Measurements from ENCODE around the gene PLAC8L1. TPM values are rescaled to one million over a fixed set of nuclear protein-coding genes. Genes with fewer than 3 reads are reported as not detected.

The PLAC8L1 gene
- total and polyA plus RNA-seq, 2 of the 13 experiments (the other 11 are each of a cell fraction or from before 2014, with no cell fraction given), result 0.44 TPM; not detected in 1

GRCh38 chr5:146048994-146049703 lies 56.2 kb downstream of the PLAC8L1 start (continued):
- TF ChIP-seq CEBPG (CRISPR knock-in tag; IDR thresholded peaks at IDR 0.05) (peak; percentile 13; the same call in 1 of the 2 replicates), ZNF232 (CRISPR knock-in tag; IDR thresholded peaks at IDR 0.05; ENCODE audit: borderline replicate concordance) (no peak), ZHX2 (IDR thresholded peaks at IDR 0.05; ENCODE audit: low read depth) (no peak), ZHX2 (CRISPR knock-in tag; IDR thresholded peaks at IDR 0.05; ENCODE audit: borderline replicate concordance) (no peak), SRSF1 (optimal IDR thresholded peaks at IDR 0.05; ENCODE audit: low read depth, low read length) (no peak), HHEX (CRISPR knock-in tag; IDR thresholded peaks at IDR 0.05) (no peak), MYPOP (CRISPR knock-in tag; IDR thresholded peaks at IDR 0.05) (0 out of 2 replicates have a peak, but pooled peaks have one; percentile 36), MYNN (CRISPR knock-in tag; IDR thresholded peaks at IDR 0.05; ENCODE audit: low read depth) (no peak), ATF4 (CRISPR knock-in tag; IDR thresholded peaks at IDR 0.05) (no peak), CHD4 (IDR thresholded peaks at IDR 0.05; ENCODE audit: borderline replicate concordance, low read length) (no peak), ZNF558 (CRISPR knock-in tag; IDR thresholded peaks at IDR 0.05; ENCODE audit: borderline replicate concordance) (no peak), ZXDC (CRISPR knock-in tag; IDR thresholded peaks at IDR 0.05) (no peak), THAP7 (CRISPR knock-in tag; IDR thresholded peaks at IDR 0.05) (no peak), GMEB2 (CRISPR knock-in tag; IDR thresholded peaks at IDR 0.05; ENCODE audit: low read depth) (no peak), ZNF446 (CRISPR knock-in tag; IDR thresholded peaks at IDR 0.05) (no peak), MIXL1 (CRISPR knock-in tag; IDR thresholded peaks at IDR 0.05) (0 out of 2 replicates have a peak, but pooled peaks have one; percentile 21)
